Testis (tissue), 3 donors: ENCODE data around the gene PPFIBP2. TPM values are rescaled to one million over a fixed set of nuclear protein-coding genes. Genes with fewer than 3 reads are reported as not detected.

Source experiments
- DNase-seq: peaks from one replicate; pipeline ENCODE4 v3.0.0-alpha.2; 2019
- H3K27ac ChIP-seq, 2 donors: fragments of 200-600 bp; sonication (generic); one replicate each; pipeline ENCODE4 v1.5.1; 2019
- H3K27me3 ChIP-seq: fragments of 200-600 bp; sonication (generic); one replicate; pipeline ENCODE4 v1.5.1; 2019
- H3K36me3 ChIP-seq: fragments of 200-600 bp; sonication (generic); one replicate; pipeline ENCODE4 v1.5.1; 2017; ENCODE audit warnings: low read depth; ENCODE audit errors: missing control alignments
- H3K4me1 ChIP-seq: fragments of 200-600 bp; sonication (generic); one replicate; pipeline ENCODE4 v1.5.1; 2019
- H3K4me3 ChIP-seq, 2 donors: fragments of 200-600 bp; sonication (generic); one replicate each; pipeline ENCODE4 v1.5.1; 2017 to 2019
- H3K9me3 ChIP-seq: fragments of 200-600 bp; sonication (generic); one replicate; pipeline ENCODE4 v1.5.1; 2017
- CTCF ChIP-seq, 3 experiments: fragments of 450-650 bp in 2 of 3; fragments of 200-600 bp in 1 of 3; sonication (generic) in 1 of 3; IDR thresholded peaks; one replicate each; pipeline ENCODE4 v1.5.1; 2016 to 2019; ENCODE audit warnings: antibody characterized with exemption in 3 of 3, mild to moderate bottlenecking in 2 of 3, moderate library complexity in 1 of 3
- POLR2A ChIP-seq: fragments of 450-650 bp; IDR thresholded peaks from one replicate; pipeline ENCODE4 v1.6.1; 2017; ENCODE audit warnings: antibody characterized with exemption, mild to moderate bottlenecking, moderate library complexity
- WGBS, 2 donors: methylation state at CpG; one replicate each; pipeline ENCODE4 v1.1.5; 2018; 5-methylcytosine and 5-hydroxymethylcytosine counted together
- intact Hi-C: fragments of 100-400 bp; cut with DNase I; formaldehyde crosslinking; loops from one replicate; pipeline ENCODE4 v1.15.1; 2023; ENCODE audit warnings: low total_unique reads
- polyA plus RNA-seq: library from polyadenylated mRNA; stranded (reverse); fragments of 350-450 nt; fragmentation: Illumina TruSeq; extraction: RNeasy Lipid Tissue Mini Kit (QIAGEN cat#74804); gene quantifications from one replicate; pipeline ENCODE4 v1.2.3, GENCODE V29; 2014; ENCODE audit warnings: low read depth, low replicate concordance; ENCODE audit not compliant: insufficient read depth
- total RNA-seq, 2 donors: library from RNA; depleted of rRNA; stranded (reverse); fragments of >200 nt; gene quantifications; one replicate each; pipeline ENCODE4 v1.2.3, GENCODE V29; 2016

The PPFIBP2 gene
- total and polyA plus RNA-seq, 3 donors from 2014 or later: 70.5 to 105 (median 104) TPM

- Histone ChIP-seq H3K27me3 (no peaks in the 10 kb centered on the region), H3K4me1 (peaks cover 25% of the 10 kb centered on the region), H3K4me3 (no peak overlapping the region), H3K9me3 (no peaks in the 10 kb centered on the region), H3K27ac (peak overlapping the region; percentile 52 to 75), H3K36me3 (no peaks in the 10 kb centered on the region)
- intact Hi-C loops: no loop called here
- TF ChIP-seq POLR2A (no peak), CTCF (IDR thresholded peaks at IDR 0.05) (no peak)
- DNase-seq: peak; percentile 62
- 43 to 63% methylated on average over 10 of the region's 10 CpGs for WGBS, 2 donors
Measured at GRCh38 chr11:7671347-7672215, 157.8 kb downstream of the PPFIBP2 start.

- peaks cover 25% of the 10 kb centered on the region for H3K4me1 ChIP-seq
- H3K36me3 ChIP-seq: no peaks in the 10 kb centered on the region
- no peak for DNase-seq
- TF ChIP-seq CTCF (IDR thresholded peaks at IDR 0.05) (no peak), POLR2A (no peak)
- 81 to 86% methylated on average over 12 to 16 of the region's 16 CpGs for WGBS, 2 donors
- H3K9me3 ChIP-seq: no peaks in the 10 kb centered on the region
- H3K4me3 ChIP-seq: peak overlapping the region in 1 of 2 donors; percentile 84
- peak overlapping the region; percentile 66 to 85 for H3K27ac ChIP-seq
- no peaks in the 10 kb centered on the region for H3K27me3 ChIP-seq
- intact Hi-C loops: no loop called here
Measured at GRCh38 chr11:7672276-7672959, 158.6 kb downstream of the PPFIBP2 start.

- no peaks in the 10 kb centered on the region for H3K27me3 ChIP-seq
- no peaks in the 10 kb centered on the region for H3K36me3 ChIP-seq
- H3K27ac ChIP-seq: peak within 1 kb of the TSS; percentile 66 to 85
- intact Hi-C loops: no loop called here
- WGBS, 2 donors: 8 to 71% methylated on average over 4 to 40 of the region's 40 CpGs
- peak; percentile 83 for DNase-seq
- H3K4me1 ChIP-seq: peaks cover 25% of the 10 kb centered on the region
- H3K9me3 ChIP-seq: no peaks in the 10 kb centered on the region
- TF ChIP-seq CTCF (IDR thresholded peaks at IDR 0.05) (no peak), POLR2A (no peak)
- H3K4me3 ChIP-seq: peak within 1 kb of the TSS; percentile 72 to 84
Measured at GRCh38 chr11:7672960-7673723, 159.3 kb downstream of the PPFIBP2 start, which contains the start of gene CYB5R2. Gene CYB5R2 (minus strand): TSS chr11:7673500. CDS start chr11:7672825, 675 bp downstream.

GRCh38 chr11:7673724-7674434, 160.1 kb downstream of the PPFIBP2 start:
- peak; percentile 67 for DNase-seq
- TF ChIP-seq CTCF (IDR thresholded peaks at IDR 0.05) (no peak), POLR2A (no peak)
- no peaks in the 10 kb centered on the region for H3K36me3 ChIP-seq
- H3K4me3 ChIP-seq: peak overlapping the region; percentile 72 to 84
- 6% methylated on average over 59 of the region's 72 CpGs; no CpG with 5 or more reads in 1 of the 2 donors for WGBS, 2 donors
- intact Hi-C loops: no loop called here
- no peaks in the 10 kb centered on the region for H3K27me3 ChIP-seq
- H3K9me3 ChIP-seq: no peaks in the 10 kb centered on the region
- peaks cover 21% of the 10 kb centered on the region for H3K4me1 ChIP-seq
- H3K27ac ChIP-seq: peak overlapping the region; percentile 66 to 85
